ENCODE measurements around the gene TARDBP. TPM values are rescaled to one million over a fixed set of nuclear protein-coding genes. Genes with fewer than 3 reads are reported as not detected.
"Not testable (repeated sequence)": the region's sequence is repeated elsewhere in the genome, so short reads cannot be mapped to it uniquely, and the experiment has no call there.

TARDBP gene
- total and polyA plus RNA-seq, 7 donors = 91.8 to 387 (median 132) TPM

DNA sequence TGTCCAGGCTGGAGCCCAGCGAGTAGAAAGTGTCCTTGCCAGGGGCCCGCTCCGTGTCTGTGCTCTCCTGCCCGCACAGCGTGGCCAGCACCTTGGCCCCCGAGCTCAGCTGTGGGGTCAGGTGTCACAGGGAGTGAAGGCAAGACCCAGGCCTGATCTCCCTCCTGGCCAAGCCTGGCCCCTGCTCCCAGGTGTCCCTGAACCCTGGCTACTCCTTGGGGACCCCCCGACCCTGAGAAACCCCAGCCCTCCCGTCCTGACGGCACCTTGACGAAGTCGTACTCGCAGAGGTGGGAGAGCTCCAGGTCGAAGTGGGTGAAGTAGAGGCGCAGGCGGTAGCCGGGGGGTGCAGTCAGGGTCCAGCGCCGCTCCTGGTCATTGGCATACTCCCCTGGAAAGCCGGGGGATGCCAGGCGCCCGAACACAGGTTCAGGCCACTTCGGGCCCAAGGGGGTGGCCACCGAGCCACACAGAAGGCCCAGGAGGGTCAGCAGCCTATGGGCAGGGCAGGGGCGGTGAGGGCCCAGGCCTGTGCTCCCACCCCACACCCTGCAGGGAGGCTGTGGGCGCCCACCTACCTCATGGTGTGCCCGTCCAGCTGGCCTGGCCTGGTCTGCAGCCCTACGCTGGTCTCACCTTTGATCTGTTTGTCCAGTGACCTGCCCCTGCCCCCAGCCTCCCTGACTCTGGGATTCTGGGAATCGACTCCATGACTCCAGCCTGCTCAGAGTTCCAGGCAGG, 34.3 kb downstream of the TARDBP start, which contains the start of gene MASP2:
Gene MASP2, minus strand, starts transcription at position 615 of the 741 bp plus-strand sequence. Its CDS starts 32 bp downstream, at position 583.
- no peak within 1 kb of the TSS for H3K27ac ChIP-seq
- intact Hi-C loops (cut with DNase I) = no loop called here
- H3K4me3 ChIP-seq = no peak within 1 kb of the TSS
- H3K9me3 ChIP-seq = no peaks in the 10 kb centered on the region
- WGBS, 3 donors = 91 to 93% (median 92%) methylated on average over 25 to 28 of the region's 28 CpGs
- H3K27me3 ChIP-seq (ENCODE audit: insufficient read depth in 3 of 3, low read length in 2 of 3) = no peaks in the 10 kb centered on the region
- TF ChIP-seq, protein P1, sequence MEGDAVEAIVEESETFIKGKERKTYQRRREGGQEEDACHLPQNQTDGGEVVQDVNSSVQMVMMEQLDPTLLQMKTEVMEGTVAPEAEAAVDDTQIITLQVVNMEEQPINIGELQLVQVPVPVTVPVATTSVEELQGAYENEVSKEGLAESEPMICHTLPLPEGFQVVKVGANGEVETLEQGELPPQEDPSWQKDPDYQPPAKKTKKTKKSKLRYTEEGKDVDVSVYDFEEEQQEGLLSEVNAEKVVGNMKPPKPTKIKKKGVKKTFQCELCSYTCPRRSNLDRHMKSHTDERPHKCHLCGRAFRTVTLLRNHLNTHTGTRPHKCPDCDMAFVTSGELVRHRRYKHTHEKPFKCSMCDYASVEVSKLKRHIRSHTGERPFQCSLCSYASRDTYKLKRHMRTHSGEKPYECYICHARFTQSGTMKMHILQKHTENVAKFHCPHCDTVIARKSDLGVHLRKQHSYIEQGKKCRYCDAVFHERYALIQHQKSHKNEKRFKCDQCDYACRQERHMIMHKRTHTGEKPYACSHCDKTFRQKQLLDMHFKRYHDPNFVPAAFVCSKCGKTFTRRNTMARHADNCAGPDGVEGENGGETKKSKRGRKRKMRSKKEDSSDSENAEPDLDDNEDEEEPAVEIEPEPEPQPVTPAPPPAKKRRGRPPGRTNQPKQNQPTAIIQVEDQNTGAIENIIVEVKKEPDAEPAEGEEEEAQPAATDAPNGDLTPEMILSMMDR (IDR thresholded peaks at IDR 0.05) = no peak
- ATAC-seq (peak in 1 of 4 donors; percentile 28), DNase-seq (no peak)
- H3K4me1 ChIP-seq = no peaks in the 10 kb centered on the region
- no peaks in the 10 kb centered on the region for H3K36me3 ChIP-seq (ENCODE audit: insufficient read depth in 1 of 2, low read depth in 1 of 2)

GRCh38 chr1:11051121-11051520, 38.7 kb downstream of the TARDBP start:
- H3K27ac ChIP-seq; DNase-seq; ATAC-seq; H3K9me3 ChIP-seq; H3K4me1 ChIP-seq; H3K27me3 ChIP-seq (ENCODE audit: insufficient read depth in 3 of 3, low read length in 2 of 3); H3K4me3 ChIP-seq; intact Hi-C loops (cut with DNase I): not testable (repeated sequence)
- WGBS, 3 donors = 68 to 73% (median 72%) methylated on average over 10 of the region's 10 CpGs
- H3K36me3 ChIP-seq (ENCODE audit: insufficient read depth in 1 of 2, low read depth in 1 of 2) = peaks cover 2 to 15% of the 10 kb centered on the region in 2 donors

DNA sequence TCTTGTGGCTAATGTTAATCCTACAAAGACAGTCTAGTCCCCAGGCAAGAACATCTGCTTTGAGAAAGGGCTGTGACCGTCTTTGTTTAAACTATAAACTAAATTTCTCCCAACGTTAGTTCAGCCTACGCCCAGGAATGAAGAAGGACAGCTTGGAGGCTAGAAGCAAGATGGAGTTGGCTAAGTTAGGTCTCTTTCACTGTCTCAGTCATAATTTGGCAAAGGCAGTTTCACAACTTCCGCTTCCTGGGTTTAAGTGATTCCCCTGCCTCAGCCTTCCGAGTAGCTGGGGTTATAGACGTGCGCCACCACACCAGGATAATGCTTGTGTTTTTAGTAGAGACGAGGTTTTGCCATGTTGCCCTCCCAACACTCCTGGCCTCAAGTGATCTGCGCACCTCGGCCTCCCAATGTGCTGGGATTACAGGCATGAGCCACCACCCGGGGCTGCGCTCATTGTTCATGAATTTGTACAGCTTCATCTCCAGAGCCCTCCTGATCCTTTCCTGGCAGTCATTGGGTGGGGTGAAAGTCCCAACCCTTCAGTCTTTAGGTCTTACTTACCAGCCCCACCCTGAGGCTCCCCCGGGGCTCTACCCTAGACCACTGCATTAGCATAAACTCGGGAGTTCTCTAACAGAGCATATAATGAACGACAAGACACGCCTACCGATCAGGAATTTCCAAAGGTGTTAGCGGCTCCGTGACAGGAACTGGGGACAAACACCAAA, 39.5 kb downstream of the TARDBP start:
- Histone ChIP-seq H3K27ac (no peak overlapping the region), H3K4me1 (no peaks in the 10 kb centered on the region), H3K27me3 (ENCODE audit: insufficient read depth in 3 of 3, low read length in 2 of 3) (peaks cover 0 to 5% (median 0%) of the 10 kb centered on the region in 3 donors), H3K9me3 (no peaks in the 10 kb centered on the region), H3K36me3 (ENCODE audit: insufficient read depth in 1 of 2, low read depth in 1 of 2) (peaks cover 4 to 23% of the 10 kb centered on the region in 2 donors), H3K4me3 (no peak overlapping the region)
- TF ChIP-seq, protein P1 (IDR thresholded peaks at IDR 0.05) = no peak
- ATAC-seq (no peak), DNase-seq (no peak)
- intact Hi-C loops (cut with DNase I) = no loop called here
- 50 to 52% (median 50%) methylated on average over 19 of the region's 19 CpGs for WGBS, 3 donors

GRCh38 chr1:11052839-11053757, 40.6 kb downstream of the TARDBP start:
- no peak overlapping the region for H3K4me3 ChIP-seq
- H3K4me1 ChIP-seq = no peaks in the 10 kb centered on the region
- TF ChIP-seq, protein P1 (IDR thresholded peaks at IDR 0.05) = no peak
- no peak overlapping the region for H3K27ac ChIP-seq
- intact Hi-C loops (cut with DNase I) = no loop called here
- ATAC-seq (peak; percentile 20 to 53 (median 46)), DNase-seq (no peak)
- peaks cover 0 to 5% (median 0%) of the 10 kb centered on the region in 3 donors for H3K27me3 ChIP-seq (ENCODE audit: insufficient read depth in 3 of 3, low read length in 2 of 3)
- peaks cover 4 to 30% of the 10 kb centered on the region in 2 donors for H3K36me3 ChIP-seq (ENCODE audit: insufficient read depth in 1 of 2, low read depth in 1 of 2)
- WGBS, 3 donors = 15 to 17% (median 15%) methylated on average over 28 to 29 of the region's 29 CpGs
- H3K9me3 ChIP-seq = no peaks in the 10 kb centered on the region
